ENCODE measurements around the gene NUP210. TPM values are rescaled to one million over a fixed set of nuclear protein-coding genes. Genes with fewer than 3 reads are reported as not detected.
"Not testable (repeated sequence)": the region's sequence is repeated elsewhere in the genome, so short reads cannot be mapped to it uniquely, and the experiment has no call there.

The NUP210 gene
- total RNA-seq, 1 experiment from 2014 or later = 0.05 TPM

DNA sequence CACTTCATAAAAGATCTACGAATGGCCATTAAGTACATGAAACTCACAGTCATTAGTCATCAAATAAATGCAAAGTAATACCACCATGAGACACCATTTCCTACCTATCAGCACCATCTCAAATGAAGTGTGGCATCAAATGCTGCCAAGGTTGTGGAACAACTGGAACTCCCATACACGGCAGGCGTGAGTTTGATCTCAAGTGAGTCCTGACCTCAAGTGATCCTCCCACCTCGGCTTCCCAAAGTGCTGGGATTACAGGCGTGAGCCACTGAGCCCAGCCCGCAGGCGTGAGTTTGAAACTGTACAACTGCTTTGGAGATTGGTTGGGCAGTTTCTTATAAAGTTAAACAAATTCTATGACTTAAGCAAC is 31.2 kb upstream of the NUP210 start:
- no peaks in the 10 kb centered on the region for H3K27me3 ChIP-seq (replicated peaks)
- H3K27ac ChIP-seq = no peak overlapping the region
- no peak for DNase-seq (ENCODE audit: low read depth in 1 of 2, low spot score in 2 of 2)
- peak overlapping the region; percentile 38 for H3K4me3 ChIP-seq
- no peaks in the 10 kb centered on the region for H3K9me3 ChIP-seq (replicated peaks)
- peaks cover 8% of the 10 kb centered on the region for H3K4me1 ChIP-seq (replicated peaks)
- H3K36me3 ChIP-seq = no peaks in the 10 kb centered on the region

DNA sequence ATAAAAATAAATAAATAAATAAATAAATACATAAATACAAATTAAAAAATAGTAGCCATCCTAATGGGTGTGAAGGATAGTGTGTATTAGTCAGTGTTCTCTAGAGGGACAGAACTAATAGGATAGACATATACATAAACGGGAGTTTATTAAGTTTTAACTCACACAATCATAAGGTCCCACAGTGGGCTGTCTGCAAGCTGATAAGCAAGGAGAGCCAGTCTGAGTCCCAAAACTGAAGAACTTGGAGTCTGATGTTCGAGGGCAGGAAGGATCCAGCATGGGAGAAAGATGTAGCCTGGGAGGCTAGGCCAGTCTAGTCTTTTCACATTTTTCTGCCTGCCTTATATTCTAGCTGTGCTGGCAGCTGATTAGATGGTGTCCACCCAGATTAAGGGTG is 22.8 kb upstream of the NUP210 start:
- H3K4me3 ChIP-seq; H3K36me3 ChIP-seq; H3K27ac ChIP-seq; H3K4me1 ChIP-seq (replicated peaks); H3K9me3 ChIP-seq (replicated peaks); H3K27me3 ChIP-seq (replicated peaks); DNase-seq (ENCODE audit: low read depth in 1 of 2, low spot score in 2 of 2): not testable (repeated sequence)

DNA sequence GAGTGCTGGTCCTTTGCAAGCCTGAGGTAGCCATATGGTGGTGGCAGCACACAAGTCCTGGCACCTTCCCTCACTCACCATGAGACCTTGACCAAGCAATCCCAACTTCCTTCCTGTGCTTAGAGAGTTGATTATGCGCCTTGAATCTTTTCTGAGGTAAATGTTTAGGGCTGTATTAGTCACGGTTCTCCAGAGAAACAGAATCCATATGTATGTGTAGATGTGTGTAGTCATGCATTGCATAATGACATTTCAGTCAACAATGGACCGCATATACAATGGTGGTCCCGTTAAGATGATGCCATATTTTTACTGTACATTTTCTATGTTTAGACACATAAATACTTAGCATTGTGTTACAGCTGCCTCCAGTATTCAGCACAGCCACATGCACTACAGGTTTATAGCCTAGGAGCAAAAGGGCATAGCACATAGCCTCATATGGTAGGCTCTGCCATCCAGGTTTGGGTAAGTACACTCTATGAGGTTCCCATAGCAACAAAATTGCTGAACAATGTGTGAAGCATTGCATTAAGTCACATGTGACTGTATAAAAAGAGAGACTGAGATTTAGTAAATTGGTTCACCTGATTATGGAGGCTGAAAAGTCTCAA is 20.2 kb upstream of the NUP210 start:
- DNase-seq (ENCODE audit: low read depth in 1 of 2, low spot score in 2 of 2) = no peak
- Histone ChIP-seq H3K36me3 (no peaks in the 10 kb centered on the region), H3K4me1 (replicated peaks) (no peaks in the 10 kb centered on the region)

DNA sequence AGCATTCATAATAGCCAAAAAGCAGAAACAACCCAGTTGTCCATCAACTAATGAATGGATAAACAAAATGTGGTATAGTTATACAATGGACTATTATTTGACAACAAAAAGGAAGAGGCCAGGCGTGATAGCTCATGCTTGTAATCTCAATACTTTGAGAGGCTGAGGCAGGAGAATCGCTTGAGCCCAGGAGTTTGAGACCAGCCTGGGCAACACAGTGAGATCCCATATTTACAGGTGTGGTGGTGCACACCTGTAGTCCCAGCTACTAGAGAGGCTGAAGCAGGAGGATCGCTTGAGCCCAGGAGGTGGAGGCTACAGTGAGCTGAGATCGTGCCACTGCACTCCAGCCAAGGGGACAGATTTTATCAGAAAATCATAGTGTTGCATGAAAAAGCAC is 16.1 kb upstream of the NUP210 start:
- H3K27ac ChIP-seq; H3K36me3 ChIP-seq; DNase-seq (ENCODE audit: low read depth in 1 of 2, low spot score in 2 of 2); H3K4me3 ChIP-seq; H3K9me3 ChIP-seq (replicated peaks); H3K27me3 ChIP-seq (replicated peaks); H3K4me1 ChIP-seq (replicated peaks): not testable (repeated sequence)

More for the DNA sequence above, 20.2 kb upstream of the NUP210 start:
- H3K27me3 ChIP-seq (replicated peaks) = no peaks in the 10 kb centered on the region; the same call in 1 of the 2 replicates
- no peak overlapping the region for H3K27ac ChIP-seq
- no peaks in the 10 kb centered on the region for H3K9me3 ChIP-seq (replicated peaks)
- H3K4me3 ChIP-seq = no peak overlapping the region

- Histone ChIP-seq H3K4me3 (no peak overlapping the region), H3K9me3 (replicated peaks) (no peaks in the 10 kb centered on the region), H3K4me1 (replicated peaks) (no peaks in the 10 kb centered on the region), H3K36me3 (no peaks in the 10 kb centered on the region), H3K27ac (no peak overlapping the region), H3K27me3 (replicated peaks) (no peaks in the 10 kb centered on the region; the same call in 1 of the 2 replicates)
- no peak for DNase-seq (ENCODE audit: low read depth in 1 of 2, low spot score in 2 of 2)
Observed at GRCh38 chr3:13433912-13434311, 13.8 kb upstream of the NUP210 start.

DNA sequence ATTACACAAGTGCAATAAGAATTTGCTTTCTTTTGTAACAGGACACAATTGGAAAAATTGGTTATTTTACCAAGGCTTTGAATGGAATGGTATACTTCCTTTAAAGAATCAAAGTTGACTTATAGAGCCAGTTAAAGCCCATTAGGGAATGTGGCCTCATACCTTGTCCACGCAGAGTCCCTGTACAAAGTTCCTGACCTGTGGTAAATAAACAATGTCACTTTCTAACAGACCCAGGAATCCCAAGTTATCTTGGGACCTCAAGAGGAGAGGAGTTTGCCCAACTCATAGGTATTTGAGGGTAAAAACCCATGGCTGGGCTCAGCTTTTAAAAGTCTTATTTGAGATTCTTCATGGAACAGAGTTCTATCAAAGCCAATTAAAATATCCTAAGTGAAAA is 12.0 kb upstream of the NUP210 start:
- no peak overlapping the region for H3K4me3 ChIP-seq
- H3K4me1 ChIP-seq (replicated peaks) = no peaks in the 10 kb centered on the region
- no peaks in the 10 kb centered on the region for H3K9me3 ChIP-seq (replicated peaks)
- no peak for DNase-seq (ENCODE audit: low read depth in 1 of 2, low spot score in 2 of 2)
- H3K27ac ChIP-seq = no peak overlapping the region
- H3K27me3 ChIP-seq (replicated peaks) = no peaks in the 10 kb centered on the region
- no peaks in the 10 kb centered on the region for H3K36me3 ChIP-seq

GRCh38 chr3:13430411-13430875 is 10.3 kb upstream of the NUP210 start:
- H3K36me3 ChIP-seq; H3K27me3 ChIP-seq (replicated peaks); H3K4me1 ChIP-seq (replicated peaks); H3K9me3 ChIP-seq (replicated peaks); H3K27ac ChIP-seq; H3K4me3 ChIP-seq; DNase-seq (ENCODE audit: low read depth in 1 of 2, low spot score in 2 of 2): not testable (repeated sequence)

- H3K4me1 ChIP-seq (replicated peaks) = no peaks in the 10 kb centered on the region
- no peak overlapping the region for H3K4me3 ChIP-seq
- H3K9me3 ChIP-seq (replicated peaks) = no peaks in the 10 kb centered on the region
- H3K27ac ChIP-seq = no peak overlapping the region
- DNase-seq (ENCODE audit: low read depth in 1 of 2, low spot score in 2 of 2) = no peak
- no peaks in the 10 kb centered on the region for H3K27me3 ChIP-seq (replicated peaks)
- H3K36me3 ChIP-seq = no peaks in the 10 kb centered on the region
Observed at GRCh38 chr3:13429631-13430291, 9.6 kb upstream of the NUP210 start.

DNA sequence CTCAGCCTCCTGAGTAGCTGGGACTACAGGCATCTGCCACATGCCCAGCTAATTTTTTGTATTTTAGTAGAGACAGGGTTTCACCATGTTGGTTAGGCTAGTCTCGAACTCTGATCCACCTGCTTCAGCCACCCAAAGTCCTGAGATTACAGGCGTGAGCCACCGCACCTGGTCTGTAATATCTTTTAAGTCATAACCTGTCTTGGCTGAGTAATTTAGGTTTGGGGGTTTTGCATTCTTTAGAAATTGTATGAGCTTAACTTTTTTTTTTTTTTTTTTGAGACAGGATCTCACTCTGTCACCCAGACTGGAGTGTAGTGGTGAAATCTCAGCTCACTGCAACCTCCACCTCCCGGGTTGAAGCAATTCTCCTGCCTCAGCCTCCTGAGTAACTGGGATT is 8.6 kb upstream of the NUP210 start:
- H3K9me3 ChIP-seq (replicated peaks); H3K27ac ChIP-seq; H3K36me3 ChIP-seq; DNase-seq (ENCODE audit: low read depth in 1 of 2, low spot score in 2 of 2); H3K4me1 ChIP-seq (replicated peaks); H3K4me3 ChIP-seq; H3K27me3 ChIP-seq (replicated peaks): not testable (repeated sequence)

DNA sequence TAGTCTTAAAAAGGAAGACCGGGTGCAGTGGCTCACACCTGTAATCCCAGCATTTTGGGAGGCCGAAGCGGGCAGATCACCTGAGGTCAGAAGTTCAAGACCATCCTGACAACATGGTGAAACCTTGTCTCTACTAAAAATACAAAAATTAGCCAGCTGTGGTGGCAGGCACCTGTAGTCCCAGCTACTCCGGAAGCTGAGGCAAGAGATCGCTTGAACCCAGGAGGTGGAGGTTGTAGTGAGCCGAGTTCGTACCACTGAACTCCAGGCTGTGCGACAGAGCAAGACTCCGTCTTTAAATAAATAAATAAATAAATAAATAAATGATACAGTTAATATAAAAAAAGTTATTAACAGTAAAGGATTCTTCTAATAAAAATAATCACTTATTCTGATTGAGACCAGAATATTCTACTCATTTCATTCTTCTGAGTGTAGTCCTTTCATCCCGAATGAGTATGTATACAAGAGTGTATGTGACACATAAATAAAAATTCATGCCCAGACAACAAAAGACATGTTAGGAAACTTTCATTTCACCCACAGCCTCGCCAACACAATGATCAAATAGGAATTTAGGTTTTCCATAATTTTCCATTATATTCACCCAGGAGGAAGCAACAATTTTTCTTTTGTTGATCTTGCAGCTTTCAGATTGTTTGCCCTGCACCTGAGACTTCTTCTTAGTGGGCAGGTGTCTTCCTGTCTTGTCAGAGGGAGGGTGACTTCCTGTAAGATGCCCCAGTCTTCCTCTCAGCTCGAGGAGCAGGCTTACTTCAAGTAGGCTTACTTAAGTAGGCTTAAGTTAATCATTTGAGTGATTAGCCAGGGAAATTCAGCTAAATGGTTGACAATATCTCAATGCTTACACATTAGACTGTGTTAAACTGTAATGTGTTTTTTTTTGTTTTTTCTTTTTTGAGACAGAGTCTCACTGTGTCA is 7.8 kb upstream of the NUP210 start:
- no peaks in the 10 kb centered on the region for H3K9me3 ChIP-seq (replicated peaks)
- no peak overlapping the region for H3K27ac ChIP-seq
- no peaks in the 10 kb centered on the region for H3K27me3 ChIP-seq (replicated peaks)
- no peak for DNase-seq (ENCODE audit: low read depth in 1 of 2, low spot score in 2 of 2)
- no peaks in the 10 kb centered on the region for H3K4me1 ChIP-seq (replicated peaks)
- H3K4me3 ChIP-seq = no peak overlapping the region
- H3K36me3 ChIP-seq = no peaks in the 10 kb centered on the region

DNA sequence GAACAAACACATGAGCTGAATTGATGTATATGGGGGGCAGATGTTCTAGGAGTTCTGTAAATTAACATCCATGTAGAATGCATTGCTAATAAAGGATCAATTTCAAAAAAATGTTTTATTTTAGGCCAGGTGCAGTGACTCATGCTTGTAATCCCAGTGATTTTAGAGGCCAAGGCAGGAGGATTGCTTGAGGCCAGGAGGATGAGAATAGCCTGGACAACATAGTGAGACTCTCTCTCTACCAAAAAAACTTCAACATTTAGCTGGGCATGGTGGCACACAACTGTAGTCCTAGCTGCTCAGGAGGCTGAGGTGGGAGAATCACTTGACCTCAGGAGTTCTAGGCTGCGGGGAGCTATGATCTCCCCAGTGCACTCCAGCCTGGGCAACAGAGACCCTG is 6.5 kb upstream of the NUP210 start:
- Histone ChIP-seq H3K9me3 (replicated peaks) (no peaks in the 10 kb centered on the region), H3K27me3 (replicated peaks) (no peaks in the 10 kb centered on the region; the same call in 1 of the 2 replicates), H3K4me3 (no peak overlapping the region), H3K27ac (no peak overlapping the region), H3K36me3 (no peaks in the 10 kb centered on the region), H3K4me1 (replicated peaks) (no peaks in the 10 kb centered on the region)
- no peak for DNase-seq (ENCODE audit: low read depth in 1 of 2, low spot score in 2 of 2)

DNA sequence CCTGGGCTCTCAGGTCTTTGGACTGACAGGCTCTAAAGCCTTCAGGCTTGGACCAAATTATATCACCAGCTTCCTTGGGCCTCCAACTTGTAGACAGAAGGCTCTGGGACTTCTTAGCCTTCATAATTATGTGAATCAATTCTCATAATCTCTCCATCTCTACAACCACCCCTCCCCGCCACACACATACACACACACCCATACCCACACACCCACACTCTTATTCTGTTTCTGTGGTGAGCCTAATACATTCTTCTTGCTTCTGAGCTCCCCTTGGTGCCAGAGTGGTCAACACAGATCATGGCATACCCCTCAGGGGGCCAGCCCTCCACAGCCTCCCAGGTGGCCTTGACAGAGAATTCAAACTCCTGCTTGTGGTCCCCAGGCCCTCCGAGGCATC is 5.6 kb upstream of the NUP210 start:
- Histone ChIP-seq H3K27ac (no peak overlapping the region), H3K27me3 (replicated peaks) (peaks cover 5% of the 10 kb centered on the region; the same call in 1 of the 2 replicates), H3K4me1 (replicated peaks) (no peaks in the 10 kb centered on the region), H3K36me3 (no peaks in the 10 kb centered on the region), H3K4me3 (no peak overlapping the region), H3K9me3 (replicated peaks) (no peaks in the 10 kb centered on the region)
- DNase-seq (ENCODE audit: low read depth in 1 of 2, low spot score in 2 of 2) = no peak

DNA sequence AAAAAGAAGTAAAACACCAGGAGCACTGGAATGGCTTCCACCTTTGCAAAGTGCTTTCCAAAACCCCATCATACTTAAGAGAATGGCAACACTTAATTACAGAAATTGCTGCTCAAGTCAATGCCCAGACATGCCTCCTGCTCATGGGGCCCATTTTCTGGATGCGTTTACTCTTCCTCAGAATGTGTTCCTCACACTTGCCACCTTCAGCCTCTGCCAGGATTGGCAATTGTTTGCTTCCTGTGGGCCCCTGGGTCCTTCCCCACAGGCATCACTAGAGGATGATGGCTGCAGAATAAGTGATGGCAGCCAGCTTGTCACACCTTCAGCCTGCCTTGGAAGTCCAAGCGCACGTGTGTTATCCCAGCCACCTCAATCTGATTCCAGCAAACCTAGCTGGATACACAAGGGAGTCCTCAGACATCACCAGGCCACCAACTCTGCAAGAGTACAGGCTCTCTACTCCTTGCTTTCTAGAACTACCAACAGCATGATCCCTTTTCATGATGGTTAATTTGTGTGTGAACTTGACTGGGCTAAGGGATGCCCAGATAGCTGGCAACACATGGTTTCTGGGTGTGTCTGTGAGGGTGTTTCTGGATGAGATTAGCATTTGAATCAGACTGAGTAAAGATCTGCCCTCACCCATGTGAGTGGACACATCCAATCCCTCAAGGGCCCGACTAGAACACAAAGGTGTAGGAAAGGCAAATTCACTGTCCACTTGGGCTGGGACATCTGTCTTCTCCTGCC is 4.9 kb upstream of the NUP210 start:
- H3K27me3 ChIP-seq (replicated peaks) = peaks cover 9% of the 10 kb centered on the region; the same call in 1 of the 2 replicates
- no peaks in the 10 kb centered on the region for H3K36me3 ChIP-seq
- no peaks in the 10 kb centered on the region for H3K4me1 ChIP-seq (replicated peaks)
- no peak overlapping the region for H3K27ac ChIP-seq
- H3K4me3 ChIP-seq = no peak overlapping the region
- no peaks in the 10 kb centered on the region for H3K9me3 ChIP-seq (replicated peaks)
- DNase-seq (ENCODE audit: low read depth in 1 of 2, low spot score in 2 of 2) = no peak
